ENCODE measurements around the gene KLHL1.

DNA sequence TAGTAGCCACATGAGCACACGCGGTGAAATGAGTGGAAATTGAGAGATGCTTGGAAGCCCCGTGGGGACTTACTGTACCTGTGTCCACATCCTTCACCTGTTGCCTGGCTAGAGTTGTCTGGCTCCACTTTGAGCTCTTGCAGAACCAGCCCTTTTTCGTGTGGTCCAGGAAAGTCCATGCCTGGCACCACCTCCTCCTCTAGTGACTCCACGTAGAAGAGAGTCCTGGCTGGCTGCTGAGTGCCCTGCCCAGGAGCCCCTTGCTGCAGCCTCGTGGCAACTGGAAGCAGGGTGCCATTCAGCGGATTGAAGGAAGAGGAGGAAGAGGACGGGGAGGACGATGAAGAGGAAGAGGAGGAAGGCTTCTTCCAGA lies 1.1 kb downstream of the KLHL1 start:
- TF ChIP-seq, protein P1, sequence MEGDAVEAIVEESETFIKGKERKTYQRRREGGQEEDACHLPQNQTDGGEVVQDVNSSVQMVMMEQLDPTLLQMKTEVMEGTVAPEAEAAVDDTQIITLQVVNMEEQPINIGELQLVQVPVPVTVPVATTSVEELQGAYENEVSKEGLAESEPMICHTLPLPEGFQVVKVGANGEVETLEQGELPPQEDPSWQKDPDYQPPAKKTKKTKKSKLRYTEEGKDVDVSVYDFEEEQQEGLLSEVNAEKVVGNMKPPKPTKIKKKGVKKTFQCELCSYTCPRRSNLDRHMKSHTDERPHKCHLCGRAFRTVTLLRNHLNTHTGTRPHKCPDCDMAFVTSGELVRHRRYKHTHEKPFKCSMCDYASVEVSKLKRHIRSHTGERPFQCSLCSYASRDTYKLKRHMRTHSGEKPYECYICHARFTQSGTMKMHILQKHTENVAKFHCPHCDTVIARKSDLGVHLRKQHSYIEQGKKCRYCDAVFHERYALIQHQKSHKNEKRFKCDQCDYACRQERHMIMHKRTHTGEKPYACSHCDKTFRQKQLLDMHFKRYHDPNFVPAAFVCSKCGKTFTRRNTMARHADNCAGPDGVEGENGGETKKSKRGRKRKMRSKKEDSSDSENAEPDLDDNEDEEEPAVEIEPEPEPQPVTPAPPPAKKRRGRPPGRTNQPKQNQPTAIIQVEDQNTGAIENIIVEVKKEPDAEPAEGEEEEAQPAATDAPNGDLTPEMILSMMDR (IDR thresholded peaks at IDR 0.05; ENCODE audit: low read depth, low read length, missing input control): no peak
- TF ChIP-seq, protein P2, sequence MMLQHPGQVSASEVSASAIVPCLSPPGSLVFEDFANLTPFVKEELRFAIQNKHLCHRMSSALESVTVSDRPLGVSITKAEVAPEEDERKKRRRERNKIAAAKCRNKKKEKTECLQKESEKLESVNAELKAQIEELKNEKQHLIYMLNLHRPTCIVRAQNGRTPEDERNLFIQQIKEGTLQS (IDR thresholded peaks at IDR 0.05): no peak
- TF ChIP-seq SP1 (IDR thresholded peaks at IDR 0.05) (no peak), RAD21 (IDR thresholded peaks at IDR 0.05) (no peak), YY1 (IDR thresholded peaks at IDR 0.05) (no peak), FOXA1 (IDR thresholded peaks at IDR 0.05) (no peak), TAF1 (conservative IDR thresholded peaks at IDR 0.05) (no peak), GABPA (IDR thresholded peaks at IDR 0.05 in 1 of 2, conservative IDR thresholded peaks at IDR 0.05 in 1 of 2) (no peak), EGR1 (IDR thresholded peaks at IDR 0.05; ENCODE audit: low read depth in 2 of 2) (no peak), HNF4A (conservative IDR thresholded peaks at IDR 0.05) (no peak)
- TF ChIP-seq, protein P3, sequence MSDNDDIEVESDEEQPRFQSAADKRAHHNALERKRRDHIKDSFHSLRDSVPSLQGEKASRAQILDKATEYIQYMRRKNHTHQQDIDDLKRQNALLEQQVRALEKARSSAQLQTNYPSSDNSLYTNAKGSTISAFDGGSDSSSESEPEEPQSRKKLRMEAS (IDR thresholded peaks at IDR 0.05): no peak
- TF ChIP-seq, protein P4, sequence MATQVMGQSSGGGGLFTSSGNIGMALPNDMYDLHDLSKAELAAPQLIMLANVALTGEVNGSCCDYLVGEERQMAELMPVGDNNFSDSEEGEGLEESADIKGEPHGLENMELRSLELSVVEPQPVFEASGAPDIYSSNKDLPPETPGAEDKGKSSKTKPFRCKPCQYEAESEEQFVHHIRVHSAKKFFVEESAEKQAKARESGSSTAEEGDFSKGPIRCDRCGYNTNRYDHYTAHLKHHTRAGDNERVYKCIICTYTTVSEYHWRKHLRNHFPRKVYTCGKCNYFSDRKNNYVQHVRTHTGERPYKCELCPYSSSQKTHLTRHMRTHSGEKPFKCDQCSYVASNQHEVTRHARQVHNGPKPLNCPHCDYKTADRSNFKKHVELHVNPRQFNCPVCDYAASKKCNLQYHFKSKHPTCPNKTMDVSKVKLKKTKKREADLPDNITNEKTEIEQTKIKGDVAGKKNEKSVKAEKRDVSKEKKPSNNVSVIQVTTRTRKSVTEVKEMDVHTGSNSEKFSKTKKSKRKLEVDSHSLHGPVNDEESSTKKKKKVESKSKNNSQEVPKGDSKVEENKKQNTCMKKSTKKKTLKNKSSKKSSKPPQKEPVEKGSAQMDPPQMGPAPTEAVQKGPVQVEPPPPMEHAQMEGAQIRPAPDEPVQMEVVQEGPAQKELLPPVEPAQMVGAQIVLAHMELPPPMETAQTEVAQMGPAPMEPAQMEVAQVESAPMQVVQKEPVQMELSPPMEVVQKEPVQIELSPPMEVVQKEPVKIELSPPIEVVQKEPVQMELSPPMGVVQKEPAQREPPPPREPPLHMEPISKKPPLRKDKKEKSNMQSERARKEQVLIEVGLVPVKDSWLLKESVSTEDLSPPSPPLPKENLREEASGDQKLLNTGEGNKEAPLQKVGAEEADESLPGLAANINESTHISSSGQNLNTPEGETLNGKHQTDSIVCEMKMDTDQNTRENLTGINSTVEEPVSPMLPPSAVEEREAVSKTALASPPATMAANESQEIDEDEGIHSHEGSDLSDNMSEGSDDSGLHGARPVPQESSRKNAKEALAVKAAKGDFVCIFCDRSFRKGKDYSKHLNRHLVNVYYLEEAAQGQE (IDR thresholded peaks at IDR 0.05): no peak

All from liver (tissue), 3 donors.